ENCODE data around the gene CLIC3. TPM values are rescaled to one million over a fixed set of nuclear protein-coding genes. Genes with fewer than 3 reads are reported as not detected.

CLIC3 gene
- total RNA-seq, 2 donors from 2014 or later, result 1.9 to 3.8 TPM

DNA sequence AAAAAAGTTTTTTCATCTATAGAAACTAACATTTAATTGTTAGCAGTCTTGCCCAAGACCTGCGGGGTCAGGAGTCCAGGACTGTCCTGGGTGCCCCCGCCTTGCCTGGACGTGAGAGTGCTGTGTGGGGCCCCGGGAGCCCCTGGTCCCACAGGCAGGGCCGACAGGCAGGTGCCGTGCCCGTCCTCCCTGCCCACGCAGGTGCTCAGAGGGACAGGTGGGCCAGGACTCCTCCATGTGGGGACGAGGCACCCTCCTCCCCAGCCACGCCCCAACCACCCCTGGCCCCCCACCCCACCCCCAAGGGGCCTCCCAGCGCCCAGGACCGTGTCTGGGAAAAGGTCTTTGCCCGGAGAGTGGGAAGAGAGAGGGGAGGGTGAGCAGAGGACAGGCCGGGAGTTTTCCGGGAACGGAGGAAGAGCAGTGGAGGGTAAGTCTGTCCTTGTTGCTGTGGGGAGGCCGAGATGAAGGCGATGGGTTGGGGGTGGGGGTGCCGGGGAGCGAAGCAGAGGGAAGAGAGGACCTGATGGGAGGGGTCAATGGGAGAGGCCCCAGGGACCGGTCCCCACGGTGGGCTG, 47.0 kb downstream of the CLIC3 start:
- no peak for DNase-seq (ENCODE audit: low spot score)
- intact Hi-C loops (cut with DNase I), result no loop called here

GRCh38 chr9:136947955-136948510, 48.3 kb downstream of the CLIC3 start:
- no peak for DNase-seq (ENCODE audit: low spot score)

GRCh38 chr9:136947028-136947891, 49.1 kb downstream of the CLIC3 start:
- no peak for DNase-seq (ENCODE audit: low spot score)
- intact Hi-C loops (cut with DNase I), result no loop called here

More at GRCh38 chr9:136947955-136948510, 48.3 kb downstream of the CLIC3 start:
- intact Hi-C loops (cut with DNase I), result no loop called here

GRCh38 chr9:136946228-136947027, 49.9 kb downstream of the CLIC3 start:
- intact Hi-C loops (cut with DNase I), result no loop called here
- DNase-seq (ENCODE audit: low spot score), result no peak

DNA sequence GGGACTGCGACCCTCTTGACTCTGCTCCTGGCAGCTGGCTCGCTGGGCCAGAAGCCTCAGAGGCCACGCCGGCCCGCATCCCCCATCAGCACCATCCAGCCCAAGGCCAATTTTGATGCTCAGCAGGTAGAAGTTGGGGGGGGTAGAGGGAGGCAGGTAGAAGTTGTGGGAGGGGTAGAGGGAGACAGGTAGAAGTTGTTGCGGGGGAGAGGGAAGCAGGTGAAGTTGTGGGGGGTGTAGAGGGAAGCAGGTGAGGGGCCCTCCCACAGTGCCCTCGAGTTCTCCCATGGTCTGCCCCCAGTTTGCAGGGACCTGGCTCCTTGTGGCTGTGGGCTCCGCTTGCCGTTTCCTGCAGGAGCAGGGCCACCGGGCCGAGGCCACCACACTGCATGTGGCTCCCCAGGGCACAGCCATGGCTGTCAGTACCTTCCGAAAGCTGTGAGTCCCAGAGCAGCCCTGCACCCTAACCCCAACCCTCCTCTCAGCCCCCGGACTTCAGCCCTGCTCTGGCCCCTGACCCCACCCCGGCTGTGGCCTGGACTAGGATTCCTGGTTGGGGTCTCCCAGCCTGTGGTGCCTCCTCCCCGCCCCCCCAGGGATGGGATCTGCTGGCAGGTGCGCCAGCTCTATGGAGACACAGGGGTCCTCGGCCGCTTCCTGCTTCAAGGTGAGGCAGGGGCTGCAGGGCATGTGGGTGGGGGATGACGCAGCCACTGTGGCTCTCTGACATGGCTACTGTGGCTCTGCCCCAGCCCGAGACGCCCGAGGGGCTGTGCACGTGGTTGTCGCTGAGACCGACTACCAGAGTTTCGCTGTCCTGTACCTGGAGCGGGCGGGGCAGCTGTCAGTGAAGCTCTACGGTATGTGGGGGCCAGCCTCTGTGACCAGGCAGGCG, 50.8 kb downstream of the CLIC3 start:
- intact Hi-C loops (cut with DNase I), result no loop called here
- DNase-seq (ENCODE audit: low spot score), result no peak

Other genes with a start within 250 kb of the CLIC3 start
- 10 to 100 TPM; 22.8 to 36.9 TPM for gene LCN6, start 248.0 kb downstream of the CLIC3 start, total RNA-seq
- gene LCN8, start 238.3 kb downstream of the CLIC3 start, total RNA-seq, result not detected
- not detected for gene LCN15, start 232.1 kb downstream of the CLIC3 start, total RNA-seq
- 10 to 100 TPM; 28.1 to 33.9 TPM for gene TMEM141, start 205.2 kb downstream of the CLIC3 start, total RNA-seq
- gene CCDC183, start 200.2 kb downstream of the CLIC3 start, total RNA-seq, result under 1 TPM; 0.29 to 0.42 TPM
- 10 to 100 TPM; 47.9 to 49.8 TPM for gene RABL6, start 188.6 kb downstream of the CLIC3 start, total RNA-seq
- gene AJM1, start 154.1 kb downstream of the CLIC3 start, total RNA-seq, result 1 to 10 TPM; 4.7 to 5.9 TPM
- 10 to 100 TPM; 71.7 to 87.9 TPM for gene PHPT1, start 147.2 kb downstream of the CLIC3 start, total RNA-seq
- 1 to 10 TPM; 1.5 to 2.4 TPM for gene MAMDC4, start 144.2 kb downstream of the CLIC3 start, total RNA-seq
- 100 to 1,000 TPM; 178 to 191 TPM for gene EDF1, start 130.3 kb downstream of the CLIC3 start, total RNA-seq
- 10 to 100 TPM in 1 of 2 donors, 1 to 10 TPM in 1; 8.7 to 10.9 TPM for gene TRAF2, start 110.1 kb downstream of the CLIC3 start, total RNA-seq
- gene FBXW5, start 51.8 kb downstream of the CLIC3 start, total RNA-seq, result 100 to 1,000 TPM in 1 of 2 donors, 10 to 100 TPM in 1; 95.0 to 100 TPM
- 1 to 10 TPM; 1.4 TPM for gene C8G, start 51.3 kb downstream of the CLIC3 start, total RNA-seq
- under 1 TPM; 0.62 to 0.88 TPM for gene LCN12, start 44.3 kb downstream of the CLIC3 start, total RNA-seq
- gene PTGDS, start 19.1 kb downstream of the CLIC3 start, total RNA-seq, result 100 to 1,000 TPM; 475 to 547 TPM
- 1 to 10 TPM; 2.0 to 2.4 TPM for gene LCNL1, start 13.6 kb downstream of the CLIC3 start, total RNA-seq
- 10 to 100 TPM; 23.1 to 25.4 TPM for gene PAXX, start 4.1 kb downstream of the CLIC3 start, total RNA-seq
- 10 to 100 TPM; 30.8 to 32.8 TPM for gene ABCA2, start 31.7 kb upstream of the CLIC3 start, total RNA-seq
- under 1 TPM; 0.24 to 0.32 TPM for gene FUT7, start 35.5 kb upstream of the CLIC3 start, total RNA-seq
- 100 to 1,000 TPM; 129 to 133 TPM for gene NPDC1, start 49.6 kb upstream of the CLIC3 start, total RNA-seq
- 1 to 10 TPM in 1 of 2 donors, under 1 TPM in 1; 0.48 to 1.2 TPM for gene ENTPD2, start 57.5 kb upstream of the CLIC3 start, total RNA-seq
- under 1 TPM; 0.33 to 0.42 TPM for gene SAPCD2, start 74.0 kb upstream of the CLIC3 start, total RNA-seq
- 10 to 100 TPM; 15.2 to 20.5 TPM for gene UAP1L1, start 80.9 kb upstream of the CLIC3 start, total RNA-seq
- gene MAN1B1, start 90.4 kb upstream of the CLIC3 start, total RNA-seq, result 10 to 100 TPM; 32.0 to 44.3 TPM
- gene DPP7, start 118.2 kb upstream of the CLIC3 start, total RNA-seq, result 100 to 1,000 TPM; 108 to 128 TPM
- gene GRIN1, start 142.6 kb upstream of the CLIC3 start, total RNA-seq, result not detected
- gene LRRC26, start 173.5 kb upstream of the CLIC3 start, total RNA-seq, result not detected
- gene TMEM210, start 175.5 kb upstream of the CLIC3 start, total RNA-seq, result not detected
- 10 to 100 TPM; 39.1 to 42.3 TPM for gene ANAPC2, start 192.0 kb upstream of the CLIC3 start, total RNA-seq
- 10 to 100 TPM; 40.4 to 44.6 TPM for gene SSNA1, start 192.1 kb upstream of the CLIC3 start, total RNA-seq
- 1 to 10 TPM; 4.2 to 8.8 TPM for gene TPRN, start 204.2 kb upstream of the CLIC3 start, total RNA-seq
- 10 to 100 TPM; 24.8 to 25.2 TPM for gene TMEM203, start 209.1 kb upstream of the CLIC3 start, total RNA-seq
- gene NDOR1, start 209.1 kb upstream of the CLIC3 start, total RNA-seq, result 1 to 10 TPM; 6.7 to 8.1 TPM
- 1 to 10 TPM; 2.3 to 2.7 TPM for gene RNF208, start 225.7 kb upstream of the CLIC3 start, total RNA-seq
- under 1 TPM in 1 of 2 donors, not detected in 1; 0.32 TPM for gene CYSRT1, start 228.6 kb upstream of the CLIC3 start, total RNA-seq
- gene RNF224, start 230.9 kb upstream of the CLIC3 start, total RNA-seq, result not detected
- gene SLC34A3, start 234.3 kb upstream of the CLIC3 start, total RNA-seq, result not detected
- 100 to 1,000 TPM; 178 to 185 TPM for gene TUBB4B, start 244.7 kb upstream of the CLIC3 start, total RNA-seq